IPS-18a (cell line): ENCODE results near the gene MSRB1.
A peak's percentile ranks its signal among the peaks of the same experiment; 100 is the strongest.
"Not testable (repeated sequence)": the region's sequence is repeated elsewhere in the genome, so short reads cannot be mapped to it uniquely, and the experiment has no call there.

Experiments
- H3K27ac ChIP-seq: one replicate; pipeline ENCODE4 v1.5.1; 2013; ENCODE audit warnings: low read length
- H3K27me3 ChIP-seq: one replicate; pipeline ENCODE4 v1.6.1; 2013; ENCODE audit warnings: mild to moderate bottlenecking, low read length; ENCODE audit not compliant: control insufficient read depth, insufficient read depth
- H3K36me3 ChIP-seq: one replicate; pipeline ENCODE4 v1.6.1; 2013; ENCODE audit warnings: low read depth, low read length; ENCODE audit not compliant: control insufficient read depth
- H3K4me1 ChIP-seq: one replicate; pipeline ENCODE4 v1.6.1; 2013; ENCODE audit warnings: low read depth, low read length; ENCODE audit not compliant: control insufficient read depth
- H3K4me3 ChIP-seq: one replicate; pipeline ENCODE4 v1.5.1; 2013; ENCODE audit warnings: low read length
- H3K9ac ChIP-seq: one replicate; pipeline ENCODE4 v1.6.1; 2013; ENCODE audit warnings: mild to moderate bottlenecking, low read length, moderate library complexity
- H3K9me3 ChIP-seq: one replicate; pipeline ENCODE4 v1.6.1; 2013; ENCODE audit warnings: low read depth, low read length; ENCODE audit not compliant: control insufficient read depth

The MSRB1 gene

DNA sequence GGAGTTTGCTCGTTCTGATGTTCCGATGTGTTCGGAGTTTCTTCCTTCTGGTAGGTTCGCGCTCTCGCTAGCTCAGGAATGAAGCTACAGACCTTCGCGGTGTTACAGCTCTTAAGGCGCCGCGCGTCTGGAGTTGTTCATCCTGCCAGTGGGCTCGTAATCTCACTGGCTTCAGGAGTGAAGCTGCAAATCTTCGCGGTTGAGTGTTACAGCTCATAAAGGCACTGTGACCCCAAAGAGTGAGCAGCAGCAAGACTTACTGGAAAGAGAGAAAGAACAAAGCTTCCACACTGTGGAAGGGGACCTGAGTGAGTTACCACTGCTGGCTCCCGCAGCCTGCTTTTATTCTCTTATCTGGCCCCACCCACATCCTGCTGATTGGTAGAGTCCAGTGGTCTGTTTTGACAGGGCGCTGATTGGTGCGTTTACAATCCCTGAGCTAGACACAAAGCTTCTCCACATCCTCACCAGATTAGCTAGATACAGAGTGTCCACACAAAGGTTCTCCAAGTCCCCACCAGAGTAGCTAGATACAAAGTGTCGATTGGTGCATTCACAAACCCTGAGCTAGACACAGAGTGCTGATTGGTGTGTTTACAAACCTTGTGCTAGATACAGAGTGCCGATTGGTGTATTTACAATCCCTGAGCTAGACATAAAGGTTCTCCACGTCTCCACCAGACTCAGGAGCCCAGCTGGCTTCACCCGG, 14.6 kb upstream of the MSRB1 start:
- H3K36me3 ChIP-seq = peaks cover 15% of the 10 kb centered on the region
- H3K4me3 ChIP-seq, H3K4me1 ChIP-seq, H3K9me3 ChIP-seq, H3K27me3 ChIP-seq, H3K9ac ChIP-seq, H3K27ac ChIP-seq: not testable (repeated sequence)

DNA sequence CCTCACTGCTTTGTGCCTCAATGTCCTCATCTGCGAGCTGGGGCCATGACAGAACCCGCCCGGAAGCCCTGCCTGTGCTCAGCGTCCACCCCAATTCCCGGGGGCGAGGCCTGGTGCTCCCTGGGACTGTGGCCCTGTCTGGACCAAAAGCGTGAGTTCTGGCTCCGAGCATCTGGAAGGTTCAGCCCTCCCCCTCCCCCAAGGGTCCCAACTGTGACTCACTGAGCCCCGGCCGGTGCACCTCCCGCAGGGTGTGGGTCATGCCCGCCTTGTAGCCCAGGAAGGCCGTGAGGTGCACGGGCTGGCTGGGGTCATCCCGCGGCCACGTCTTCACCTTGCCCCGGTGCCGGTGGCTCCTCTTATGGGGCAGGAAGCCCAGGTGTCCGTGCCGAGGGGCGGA, 10.7 kb upstream of the MSRB1 start:
- H3K36me3 ChIP-seq = no peaks in the 10 kb centered on the region
- no peaks in the 10 kb centered on the region for H3K9me3 ChIP-seq
- H3K27ac ChIP-seq = no peak overlapping the region
- H3K4me1 ChIP-seq = no peaks in the 10 kb centered on the region
- H3K27me3 ChIP-seq = no peaks in the 10 kb centered on the region
- no peak overlapping the region for H3K4me3 ChIP-seq
- no peak overlapping the region for H3K9ac ChIP-seq

DNA sequence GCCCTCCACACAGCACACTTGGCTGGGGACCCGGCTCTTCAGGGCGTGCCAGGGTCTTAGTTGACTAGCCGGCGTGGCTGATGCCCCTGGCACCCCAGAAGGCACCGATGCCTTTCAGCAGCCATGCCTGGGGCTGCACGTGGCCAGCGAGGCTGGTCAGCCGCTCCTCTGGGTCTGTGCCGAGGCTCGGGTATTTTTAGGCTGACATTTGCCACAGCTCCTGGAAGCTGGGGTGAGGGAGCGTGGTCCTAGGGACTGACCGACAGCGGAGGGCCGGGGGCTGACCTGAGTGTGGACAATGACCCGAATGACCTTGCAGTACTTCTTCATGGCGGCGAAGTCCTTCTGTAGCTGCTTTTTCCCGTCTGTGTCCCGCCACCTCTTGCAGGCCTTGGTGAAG, 7.6 kb upstream of the MSRB1 start:
- Histone ChIP-seq H3K9me3 (no peaks in the 10 kb centered on the region), H3K27me3 (no peaks in the 10 kb centered on the region), H3K4me1 (no peaks in the 10 kb centered on the region), H3K4me3 (no peak overlapping the region), H3K27ac (no peak overlapping the region), H3K36me3 (no peaks in the 10 kb centered on the region), H3K9ac (no peak overlapping the region)

- Histone ChIP-seq H3K27ac (no peak overlapping the region), H3K36me3 (no peaks in the 10 kb centered on the region), H3K4me1 (no peaks in the 10 kb centered on the region), H3K27me3 (no peaks in the 10 kb centered on the region), H3K4me3 (no peak overlapping the region), H3K9me3 (no peaks in the 10 kb centered on the region), H3K9ac (no peak overlapping the region)
These were observed 7.0 kb upstream of the MSRB1 start for GRCh38 chr16:1950047-1950446.

DNA sequence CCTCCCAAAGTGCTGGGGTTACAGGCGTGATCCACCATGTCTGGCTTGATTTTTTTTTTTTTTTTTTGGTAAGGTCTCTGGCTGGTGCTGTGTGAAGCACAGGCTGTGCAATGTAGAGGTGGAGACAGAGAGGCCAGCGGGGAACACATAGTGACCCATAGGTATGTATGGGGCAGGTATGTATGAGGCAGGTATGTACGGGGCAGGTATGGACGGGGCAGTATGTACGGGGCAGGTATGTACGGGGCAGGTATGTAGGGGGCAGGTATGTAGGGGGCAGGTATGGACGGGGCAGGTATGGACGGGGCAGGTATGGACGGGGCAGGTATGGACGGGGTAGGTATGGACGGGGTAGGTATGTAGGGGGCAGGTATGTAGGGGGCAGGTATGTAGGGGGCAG, 6.5 kb upstream of the MSRB1 start:
- no peak overlapping the region for H3K27ac ChIP-seq
- H3K9ac ChIP-seq = no peak overlapping the region
- no peaks in the 10 kb centered on the region for H3K9me3 ChIP-seq
- H3K4me1 ChIP-seq = no peaks in the 10 kb centered on the region
- no peaks in the 10 kb centered on the region for H3K27me3 ChIP-seq
- H3K4me3 ChIP-seq = no peak overlapping the region
- no peaks in the 10 kb centered on the region for H3K36me3 ChIP-seq

GRCh38 chr16:1947369-1947670, 4.3 kb upstream of the MSRB1 start:
- no peak overlapping the region for H3K4me3 ChIP-seq
- no peak overlapping the region for H3K27ac ChIP-seq
- no peaks in the 10 kb centered on the region for H3K36me3 ChIP-seq
- H3K9ac ChIP-seq = no peak overlapping the region
- no peaks in the 10 kb centered on the region for H3K27me3 ChIP-seq
- no peaks in the 10 kb centered on the region for H3K4me1 ChIP-seq
- no peaks in the 10 kb centered on the region for H3K9me3 ChIP-seq

DNA sequence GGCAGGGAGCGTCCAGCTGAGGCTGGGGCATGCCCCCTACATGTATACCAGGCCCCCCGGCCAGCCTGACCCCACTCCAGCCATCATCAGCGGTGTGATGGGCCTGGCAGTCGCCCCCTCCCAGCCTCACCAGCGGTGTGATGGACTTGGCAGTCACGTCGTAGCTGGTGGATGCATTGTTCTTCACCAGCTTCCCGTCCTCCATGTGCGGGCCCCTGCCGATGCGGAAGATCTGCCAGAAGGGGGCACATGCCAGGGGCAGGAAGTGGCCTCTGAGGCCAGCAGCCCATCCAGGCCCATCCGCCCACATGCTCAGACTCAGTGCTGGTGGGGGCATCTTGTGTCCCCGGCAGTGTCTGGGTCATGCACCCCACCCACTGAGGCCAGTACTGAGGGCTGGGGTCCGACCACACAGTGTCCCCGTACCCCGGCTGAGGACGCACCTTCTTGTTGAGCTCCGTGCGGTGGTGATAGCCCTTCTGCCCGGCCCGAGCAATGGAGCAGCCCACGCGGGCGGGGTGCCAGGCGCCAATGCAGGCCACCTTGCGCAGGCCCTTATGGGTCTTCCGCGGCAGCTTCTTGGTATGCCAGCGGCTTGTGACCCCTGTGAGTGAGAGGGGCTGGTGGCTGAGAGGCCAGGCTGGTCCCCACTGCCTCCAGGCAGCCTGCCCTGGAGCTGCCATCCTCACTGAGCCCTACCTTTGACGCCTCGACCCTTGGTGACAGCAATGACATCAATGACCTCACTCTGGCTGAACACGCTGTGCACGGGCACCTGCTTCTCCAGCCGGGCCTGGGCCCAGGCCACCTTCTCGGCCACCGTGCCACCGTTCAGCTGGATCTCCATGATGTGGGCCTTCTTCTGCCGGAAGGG, 3.7 kb upstream of the MSRB1 start:
- no peaks in the 10 kb centered on the region for H3K36me3 ChIP-seq
- H3K9ac ChIP-seq = no peak overlapping the region
- H3K9me3 ChIP-seq = no peaks in the 10 kb centered on the region
- H3K4me1 ChIP-seq = no peaks in the 10 kb centered on the region
- H3K27ac ChIP-seq = no peak overlapping the region
- no peaks in the 10 kb centered on the region for H3K27me3 ChIP-seq
- no peak overlapping the region for H3K4me3 ChIP-seq

GRCh38 chr16:1945559-1946391, 2.8 kb upstream of the MSRB1 start:
- Histone ChIP-seq H3K9ac (no peak overlapping the region), H3K4me3 (no peak overlapping the region), H3K9me3 (no peaks in the 10 kb centered on the region), H3K27ac (no peak overlapping the region), H3K27me3 (no peaks in the 10 kb centered on the region), H3K4me1 (no peaks in the 10 kb centered on the region), H3K36me3 (peaks cover 2% of the 10 kb centered on the region)

- Histone ChIP-seq H3K9me3 (no peaks in the 10 kb centered on the region), H3K27ac (no peak overlapping the region), H3K4me1 (no peaks in the 10 kb centered on the region), H3K9ac (no peak overlapping the region), H3K27me3 (no peaks in the 10 kb centered on the region), H3K4me3 (no peak overlapping the region), H3K36me3 (peaks cover 3% of the 10 kb centered on the region)
These were observed 1.7 kb upstream of the MSRB1 start for GRCh38 chr16:1944612-1945199.

- peaks cover 12% of the 10 kb centered on the region for H3K36me3 ChIP-seq
- H3K27me3 ChIP-seq = no peaks in the 10 kb centered on the region
- H3K27ac ChIP-seq = no peak overlapping the region
- peak overlapping the region; percentile 85 for H3K4me3 ChIP-seq
- no peaks in the 10 kb centered on the region for H3K9me3 ChIP-seq
- no peaks in the 10 kb centered on the region for H3K4me1 ChIP-seq
- peak overlapping the region; percentile 58 for H3K9ac ChIP-seq
These were observed 771 bp downstream of the MSRB1 start for GRCh38 chr16:1942047-1942809.
